Mammary epithelial cell (primary cell): ENCODE data around the gene CD28.

Experiments used
- EZH2 ChIP-seq: IDR thresholded peaks from 2 replicates; pipeline ENCODE4 v1.6.1; 2012; ENCODE audit warnings: low read length, inconsistent platforms, borderline replicate concordance
- TF ChIP-seq, protein P1 (sequence below), 2 donors: IDR thresholded peaks in 1 of 2; conservative IDR thresholded peaks in 1 of 2; 2 replicates each; pipeline ENCODE4 v1.5.1; 2011 to 2012; ENCODE audit warnings: inconsistent platforms in 2 of 2, low read length in 2 of 2, mild to moderate bottlenecking in 2 of 2, control low read depth in 1 of 2, low read depth in 1 of 2; ENCODE audit not compliant: insufficient read depth in 1 of 2; ENCODE audit errors: extremely low read depth in 1 of 2

DNA sequence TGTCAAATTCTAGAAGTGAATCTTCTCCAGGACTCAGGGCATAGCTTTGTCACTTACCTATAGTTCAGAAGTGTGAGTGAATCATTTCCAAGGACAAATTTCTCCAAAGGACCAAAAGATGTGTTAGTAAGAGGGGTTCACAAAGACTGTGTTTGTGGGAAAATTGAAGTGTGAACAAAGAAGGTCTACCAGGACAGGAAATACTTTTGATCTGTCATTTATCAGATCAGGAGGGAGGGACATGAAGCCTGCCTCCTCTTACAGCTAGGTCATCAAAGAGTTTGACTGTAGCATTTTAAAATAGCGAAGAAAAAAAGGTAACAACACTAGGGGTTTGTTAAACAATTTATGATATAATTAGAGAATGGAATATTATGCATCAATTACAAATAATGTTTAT is 2.0 kb upstream of the CD28 start:
- TF ChIP-seq, protein P1, sequence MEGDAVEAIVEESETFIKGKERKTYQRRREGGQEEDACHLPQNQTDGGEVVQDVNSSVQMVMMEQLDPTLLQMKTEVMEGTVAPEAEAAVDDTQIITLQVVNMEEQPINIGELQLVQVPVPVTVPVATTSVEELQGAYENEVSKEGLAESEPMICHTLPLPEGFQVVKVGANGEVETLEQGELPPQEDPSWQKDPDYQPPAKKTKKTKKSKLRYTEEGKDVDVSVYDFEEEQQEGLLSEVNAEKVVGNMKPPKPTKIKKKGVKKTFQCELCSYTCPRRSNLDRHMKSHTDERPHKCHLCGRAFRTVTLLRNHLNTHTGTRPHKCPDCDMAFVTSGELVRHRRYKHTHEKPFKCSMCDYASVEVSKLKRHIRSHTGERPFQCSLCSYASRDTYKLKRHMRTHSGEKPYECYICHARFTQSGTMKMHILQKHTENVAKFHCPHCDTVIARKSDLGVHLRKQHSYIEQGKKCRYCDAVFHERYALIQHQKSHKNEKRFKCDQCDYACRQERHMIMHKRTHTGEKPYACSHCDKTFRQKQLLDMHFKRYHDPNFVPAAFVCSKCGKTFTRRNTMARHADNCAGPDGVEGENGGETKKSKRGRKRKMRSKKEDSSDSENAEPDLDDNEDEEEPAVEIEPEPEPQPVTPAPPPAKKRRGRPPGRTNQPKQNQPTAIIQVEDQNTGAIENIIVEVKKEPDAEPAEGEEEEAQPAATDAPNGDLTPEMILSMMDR (conservative IDR thresholded peaks at IDR 0.05 in 1 of 2, IDR thresholded peaks at IDR 0.05 in 1 of 2; ENCODE audit: extremely low read depth in 1 of 2, insufficient read depth in 1 of 2, low read depth in 1 of 2, low read length in 2 of 2), result no peak
- no peak for TF ChIP-seq EZH2
